HG02943 (cell line): ENCODE data around the gene GPR65.
"Not testable (repeated sequence)": the region's sequence is repeated elsewhere in the genome, so short reads cannot be mapped to it uniquely, and the experiment has no call there.

Experiments used
- ATAC-seq: cut with Tn5 transposase; IDR thresholded peaks from one replicate; pipeline ENCODE4 v1.9.1; 2021; ENCODE audit warnings: mild to moderate bottlenecking, low read depth, moderate library complexity; ENCODE audit not compliant: unreplicated experiment

The GPR65 gene

DNA sequence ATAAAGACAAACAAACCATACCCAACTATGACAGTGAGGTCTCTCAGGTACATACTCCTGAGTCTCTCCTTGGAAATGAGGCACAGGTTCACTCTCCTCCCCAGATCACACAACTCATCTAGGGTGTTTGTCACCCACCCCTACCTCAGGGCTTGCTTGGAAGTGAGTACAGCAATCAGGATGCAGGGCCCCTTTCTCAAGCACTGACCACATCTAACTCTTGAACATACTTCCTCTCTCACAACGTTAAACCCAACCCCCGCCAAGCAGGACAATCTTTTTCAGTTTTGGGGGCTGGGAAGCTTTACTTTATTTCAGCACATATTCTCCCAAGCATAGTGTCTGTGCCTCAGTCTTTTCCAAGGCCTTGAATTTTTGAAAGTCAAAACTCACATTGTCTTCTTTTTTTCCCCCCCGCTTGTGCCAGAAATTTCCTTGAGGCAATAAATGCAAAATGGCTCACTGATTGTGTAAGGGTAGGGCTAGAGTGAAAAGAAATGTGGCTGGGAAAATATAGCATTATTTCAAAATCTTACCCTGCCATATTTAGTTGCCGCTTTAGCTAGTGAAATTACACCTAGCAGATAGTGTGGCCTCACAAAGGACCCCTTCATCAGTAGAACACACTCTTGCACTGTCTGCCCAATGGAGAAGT, 2.4 kb upstream of the GPR65 start:
- no peak for ATAC-seq

DNA sequence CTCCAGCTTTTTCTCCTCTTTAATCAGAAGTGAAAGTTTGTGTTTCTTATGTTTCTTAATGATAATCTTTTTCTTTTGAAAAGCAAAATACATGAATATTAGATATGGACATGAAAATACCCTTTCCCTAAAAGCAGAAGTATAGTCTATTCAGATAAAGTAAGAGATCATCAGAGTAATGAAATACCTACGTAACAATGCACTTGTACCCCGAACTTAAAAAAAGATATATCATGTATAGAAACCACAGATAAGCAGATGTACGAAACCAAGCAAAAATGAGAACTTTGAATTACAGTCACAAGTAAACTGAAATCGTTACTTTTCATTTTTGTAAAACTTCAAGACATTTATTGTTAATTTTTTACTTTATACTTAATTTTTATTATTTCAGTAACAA, 1.5 kb upstream of the GPR65 start:
- no peak for ATAC-seq

DNA sequence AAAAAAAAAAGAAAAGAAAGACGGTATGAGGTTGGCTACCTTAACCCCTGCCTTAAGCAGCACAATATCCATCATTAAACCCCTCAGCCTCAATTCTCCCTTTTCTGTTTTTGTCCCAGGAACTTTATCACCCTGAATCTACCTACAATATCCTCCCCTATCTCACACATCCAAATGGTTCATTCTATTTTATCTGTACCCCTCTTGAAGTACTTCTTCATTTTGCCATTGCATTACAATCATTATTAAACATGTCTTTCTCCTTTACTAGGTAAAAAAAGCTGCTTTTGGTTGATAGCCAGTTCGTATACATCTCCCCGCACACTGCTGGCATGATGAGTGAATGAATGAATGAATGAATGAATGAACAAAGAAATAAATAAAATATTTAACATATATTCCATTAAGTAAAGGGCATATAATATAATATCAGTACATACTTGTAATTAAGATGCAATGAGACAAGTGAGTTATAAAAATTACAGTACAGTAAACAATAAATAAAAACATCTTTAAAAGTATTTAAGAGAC, 364 bp upstream of the GPR65 start:
- ATAC-seq: no peak

DNA sequence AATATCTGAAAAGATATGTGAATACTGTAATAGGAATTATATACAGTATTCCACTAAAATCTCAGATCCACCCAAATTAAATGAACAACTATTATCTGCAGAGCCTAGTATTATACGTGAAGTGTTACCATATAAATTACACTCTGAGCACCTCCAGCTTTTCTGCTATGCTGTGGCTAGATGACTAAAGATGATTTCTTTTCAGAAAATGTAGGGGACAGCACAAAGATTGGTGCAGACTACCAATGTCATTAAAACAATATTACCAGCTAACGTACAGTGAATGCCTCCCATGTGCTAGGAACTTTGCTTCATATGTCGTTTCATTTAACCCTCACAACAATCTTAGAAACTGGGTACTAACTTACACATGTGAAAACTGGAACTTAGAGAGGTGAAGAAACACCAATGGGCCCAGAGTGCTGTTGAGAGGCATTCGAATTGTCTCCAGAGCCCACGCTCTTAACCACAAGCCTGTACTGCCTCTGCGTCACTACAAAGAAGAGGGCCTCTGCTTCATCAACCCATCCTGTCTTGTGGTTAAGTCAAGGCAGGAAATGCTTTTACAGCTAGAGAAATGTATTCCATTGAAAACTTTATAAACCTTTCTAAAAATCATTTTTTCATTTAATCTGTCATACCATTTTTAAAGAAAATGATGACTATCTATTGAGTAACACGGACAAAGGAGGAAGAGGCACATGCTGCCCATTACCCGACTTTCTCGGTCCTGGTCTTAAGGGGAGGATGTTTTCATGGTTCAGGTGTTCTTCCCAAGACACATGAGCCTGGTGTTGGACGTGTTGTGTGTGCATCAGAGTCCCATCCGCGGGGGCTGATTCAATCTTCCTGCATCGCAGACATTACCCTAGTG, 1.3 kb downstream of the GPR65 start:
- peak; percentile 89 for ATAC-seq

DNA sequence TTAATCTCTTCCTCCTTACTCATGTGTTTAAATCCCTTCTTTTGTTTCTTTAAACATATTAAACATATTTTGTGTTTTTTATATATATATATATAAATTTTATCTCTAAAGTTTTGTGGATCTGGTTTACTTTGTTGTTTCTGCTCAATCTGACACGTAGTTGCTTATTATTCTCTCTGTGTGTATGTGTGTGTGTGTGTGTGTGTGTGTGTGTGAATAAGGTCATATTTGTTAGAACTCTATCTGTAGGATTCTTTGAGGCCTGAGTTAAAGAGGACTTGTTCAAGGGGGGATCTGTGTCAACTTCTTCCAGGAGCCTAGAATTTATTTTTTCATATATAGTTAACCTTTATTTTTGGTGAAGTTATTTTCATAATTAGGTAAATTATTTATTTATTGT, 2.7 kb downstream of the GPR65 start:
- ATAC-seq: no peak

DNA sequence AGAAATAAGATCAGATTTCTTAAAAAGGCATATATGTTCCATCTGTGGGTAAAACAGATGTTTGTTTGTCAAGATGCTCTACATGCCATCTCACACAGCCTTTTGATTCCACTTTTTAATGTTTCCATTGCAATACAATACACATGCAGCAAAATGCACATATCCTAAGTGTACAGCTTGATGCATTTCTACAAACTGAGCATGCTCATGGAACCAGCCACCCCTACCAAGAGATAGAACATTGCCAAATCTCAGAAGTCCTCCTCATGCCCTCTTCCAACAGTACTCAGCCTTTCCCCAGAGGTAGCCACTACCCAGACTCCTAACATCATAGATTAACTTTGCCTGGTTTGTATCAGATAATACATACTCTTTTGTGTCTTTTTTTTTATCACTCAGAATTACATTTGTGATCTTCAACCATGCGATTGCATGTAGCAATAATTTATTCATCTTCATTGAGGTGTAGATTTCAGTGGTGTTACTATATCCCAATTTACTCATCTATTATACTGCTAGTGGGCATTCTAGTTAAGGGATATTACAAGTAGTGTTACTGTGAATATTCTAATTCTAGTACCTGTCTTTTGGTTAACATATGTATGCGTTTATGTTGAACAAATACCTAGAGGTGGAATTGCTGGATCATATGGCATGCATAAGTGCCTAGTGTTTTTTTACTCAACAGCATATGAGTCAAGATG, 3.3 kb downstream of the GPR65 start:
- no peak for ATAC-seq

DNA sequence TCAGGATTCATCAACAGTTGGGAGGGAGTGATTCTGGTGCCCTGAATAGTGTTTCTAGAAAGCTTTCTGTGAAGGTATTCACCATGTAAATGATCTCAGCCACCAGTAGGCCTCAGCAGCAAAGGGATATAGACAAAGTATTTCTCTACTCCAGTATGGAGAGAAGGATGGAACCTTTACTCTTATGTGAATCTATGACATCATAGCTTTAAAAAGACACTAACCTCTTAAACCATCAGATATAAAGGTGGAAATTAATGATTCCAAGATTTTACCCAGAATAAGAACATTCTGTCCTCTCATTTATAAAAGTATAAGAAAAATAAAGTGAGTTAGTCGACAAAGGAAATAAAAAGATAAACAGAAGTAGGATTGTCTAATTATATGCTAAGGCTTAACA, 4.6 kb downstream of the GPR65 start:
- ATAC-seq: no peak

DNA sequence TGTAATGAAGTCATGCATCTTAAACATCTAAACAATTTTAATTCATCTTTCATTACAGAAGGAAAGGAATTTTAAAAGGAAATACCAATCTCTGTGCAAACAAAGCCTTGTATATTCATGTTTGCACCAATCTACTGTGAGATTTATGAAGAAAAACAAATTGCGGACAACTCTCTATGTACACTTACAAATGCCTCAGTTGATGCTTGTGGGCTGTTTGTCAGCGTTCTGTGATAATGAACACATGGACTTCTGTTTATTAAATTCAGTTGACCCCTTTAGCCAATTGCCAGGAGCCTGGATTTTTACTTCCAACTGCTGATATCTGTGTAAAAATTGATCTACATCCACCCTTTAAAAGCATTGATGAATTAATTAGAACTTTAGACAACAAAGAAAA, 5.4 kb downstream of the GPR65 start:
- ATAC-seq: no peak

DNA sequence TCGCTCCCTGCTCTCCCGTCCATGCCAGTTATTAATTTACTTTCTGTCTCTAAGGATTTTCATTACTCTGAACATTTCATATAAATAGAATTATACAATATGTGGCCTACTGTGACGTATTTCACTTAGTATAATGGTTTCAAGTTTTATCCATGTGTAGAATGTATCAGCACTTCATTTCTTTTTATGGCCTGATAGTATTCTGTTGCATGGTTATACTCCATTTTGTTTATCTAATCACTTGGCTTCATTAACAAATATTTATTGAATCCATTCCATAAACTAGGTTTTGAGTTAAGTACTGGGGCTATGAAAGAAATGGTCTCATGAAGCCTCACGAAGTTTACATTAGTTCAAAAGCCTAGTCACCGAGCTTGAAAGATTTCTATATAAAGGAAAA, 7.6 kb downstream of the GPR65 start:
- ATAC-seq: no peak

DNA sequence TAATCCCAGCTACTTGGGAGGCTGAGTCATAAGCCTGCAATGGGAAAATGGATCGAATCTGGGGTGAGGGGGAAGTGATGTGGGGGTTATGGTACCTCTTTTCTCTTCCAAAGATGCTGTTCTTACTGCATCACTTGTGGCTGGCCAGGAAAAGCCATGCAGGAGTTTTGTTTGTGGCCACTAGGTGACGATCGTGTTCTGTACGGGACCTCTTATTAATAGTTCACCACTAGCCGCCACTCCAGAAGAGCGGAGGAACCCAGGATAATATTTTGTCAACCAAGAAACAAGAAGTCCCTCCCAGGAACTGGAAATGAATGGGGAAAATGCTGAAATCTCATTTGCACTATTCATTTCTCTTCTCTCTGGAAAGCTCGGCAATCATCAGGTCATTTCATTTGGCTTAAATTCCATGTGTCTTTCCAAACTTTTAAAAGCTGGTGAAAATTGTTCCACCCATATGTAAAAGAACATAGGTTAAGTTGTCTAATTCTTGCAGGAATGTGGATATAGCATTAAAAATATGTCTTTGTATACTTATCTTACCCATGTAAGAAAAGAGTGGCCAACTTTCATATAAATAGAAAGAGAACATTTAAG, 8.9 kb downstream of the GPR65 start:
- peak; percentile 97 for ATAC-seq

DNA sequence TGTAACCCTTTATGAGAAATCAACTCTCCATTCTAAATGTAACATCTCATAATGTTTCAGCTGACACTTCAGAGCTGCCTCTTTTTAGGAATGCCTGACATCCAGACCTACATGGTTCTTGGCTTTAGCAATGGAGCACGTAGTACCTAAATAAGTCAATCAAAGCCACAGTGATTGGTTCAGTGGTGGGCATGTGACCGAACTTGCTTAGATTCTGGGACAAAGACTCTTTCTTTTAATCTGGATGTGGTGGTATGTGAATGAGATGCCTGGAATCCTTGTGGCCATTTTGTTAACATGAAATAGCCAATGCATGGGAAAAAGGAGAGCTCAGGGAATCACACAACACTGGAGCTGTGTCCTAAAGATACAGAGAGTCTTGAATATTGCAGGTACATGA, 11.8 kb downstream of the GPR65 start:
- no peak for ATAC-seq

DNA sequence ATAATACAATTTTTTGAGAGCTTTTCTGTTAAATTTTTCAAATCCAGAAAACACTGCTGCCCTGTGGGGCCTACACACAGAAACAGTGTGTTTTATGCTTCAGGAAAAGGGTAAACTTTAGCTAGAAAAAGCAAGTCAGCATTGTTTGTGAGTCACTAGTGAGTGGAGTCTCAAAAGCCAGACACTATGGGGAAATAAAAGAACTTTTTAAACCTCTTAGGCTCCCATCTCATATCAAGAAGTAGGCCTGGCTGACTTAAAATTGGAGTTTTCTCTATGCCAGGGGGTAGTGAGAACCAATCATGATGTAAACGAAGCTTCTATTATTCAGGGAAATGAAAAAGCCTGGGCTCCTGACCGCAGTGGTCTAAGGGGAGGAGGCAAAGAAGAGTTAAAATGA, 12.6 kb downstream of the GPR65 start:
- ATAC-seq: no peak

DNA sequence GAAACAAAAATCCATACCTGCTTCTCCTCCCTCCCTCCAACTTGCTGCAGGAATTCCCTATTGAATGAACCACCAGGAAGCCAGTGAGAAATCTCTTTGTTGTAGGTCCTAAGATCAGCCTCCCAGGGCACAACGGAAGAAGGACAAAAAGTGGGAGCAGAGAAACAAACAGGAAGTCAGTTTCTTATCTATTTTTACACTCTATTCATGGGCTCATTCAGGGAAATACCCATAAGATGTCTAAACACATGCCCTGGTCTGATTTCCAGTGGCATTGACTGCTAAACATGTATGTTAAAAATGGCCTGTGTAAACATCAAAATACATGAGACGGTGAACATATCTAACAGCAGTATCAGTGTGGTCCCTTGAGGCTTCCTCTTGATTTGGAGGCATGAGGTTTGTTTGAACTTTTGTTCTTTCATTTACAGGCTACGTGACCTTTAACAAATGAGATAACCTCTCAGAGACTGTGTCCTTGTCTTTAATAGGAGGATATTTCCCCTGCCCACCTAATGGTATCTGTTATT, 18.8 kb downstream of the GPR65 start:
- no peak for ATAC-seq

DNA sequence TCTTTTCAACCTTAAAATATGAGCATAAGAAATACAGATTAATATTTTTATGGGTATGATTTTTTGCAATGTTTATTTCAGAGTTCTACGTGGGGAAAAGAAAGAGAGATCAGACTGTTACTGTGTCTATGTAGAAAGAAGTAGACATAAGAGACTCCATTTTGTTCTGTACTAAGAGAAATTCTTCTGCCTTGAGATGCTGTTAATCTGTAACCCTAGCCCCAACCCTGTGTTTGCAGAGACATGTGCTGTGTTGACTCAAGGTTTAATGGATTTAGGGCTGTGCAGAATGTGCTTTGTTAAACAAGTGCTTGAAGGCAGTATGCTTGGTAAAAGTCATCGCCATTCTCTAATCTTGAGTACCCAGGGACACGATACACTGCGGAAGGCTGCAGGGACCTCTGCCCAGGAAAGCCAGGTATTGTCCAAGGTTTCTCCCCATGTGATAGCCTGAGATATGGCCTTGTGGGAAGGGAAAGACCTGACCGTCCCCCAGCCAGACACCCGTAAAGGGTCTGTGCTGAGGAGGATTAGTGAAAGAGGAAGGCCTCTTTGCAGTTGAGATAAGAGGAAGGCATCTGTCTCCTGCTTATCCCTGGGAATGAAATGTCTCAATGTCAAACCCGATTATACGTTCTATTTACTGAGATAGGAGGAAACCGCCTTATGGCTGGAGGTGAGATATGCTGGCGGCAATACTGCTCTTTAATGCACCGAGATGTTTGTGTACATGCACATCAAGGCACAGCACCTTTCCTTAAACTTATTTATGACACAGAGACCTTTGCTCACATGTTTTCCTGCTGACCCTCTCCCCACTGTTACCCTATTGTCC, 19.5 kb downstream of the GPR65 start:
- ATAC-seq: not testable (repeated sequence)

DNA sequence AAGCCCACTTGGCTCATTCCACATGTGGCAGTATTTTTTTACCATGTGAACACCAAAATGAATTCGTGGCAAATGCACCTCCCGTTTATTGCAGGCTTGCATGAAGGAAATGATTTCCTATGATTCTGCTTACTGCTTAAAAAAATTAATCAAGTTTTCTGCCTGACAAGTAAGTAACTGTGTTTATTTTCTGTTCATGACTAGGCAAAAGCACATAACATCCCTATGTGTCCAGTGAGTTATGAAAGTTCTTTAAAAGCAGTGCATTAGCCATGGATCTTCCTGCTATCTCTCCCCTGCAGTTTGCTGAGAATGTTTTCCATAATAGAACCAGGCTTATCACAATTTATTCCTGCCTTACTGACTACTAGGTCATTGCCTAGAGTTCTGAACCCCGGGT, 20.4 kb downstream of the GPR65 start:
- ATAC-seq: no peak

DNA sequence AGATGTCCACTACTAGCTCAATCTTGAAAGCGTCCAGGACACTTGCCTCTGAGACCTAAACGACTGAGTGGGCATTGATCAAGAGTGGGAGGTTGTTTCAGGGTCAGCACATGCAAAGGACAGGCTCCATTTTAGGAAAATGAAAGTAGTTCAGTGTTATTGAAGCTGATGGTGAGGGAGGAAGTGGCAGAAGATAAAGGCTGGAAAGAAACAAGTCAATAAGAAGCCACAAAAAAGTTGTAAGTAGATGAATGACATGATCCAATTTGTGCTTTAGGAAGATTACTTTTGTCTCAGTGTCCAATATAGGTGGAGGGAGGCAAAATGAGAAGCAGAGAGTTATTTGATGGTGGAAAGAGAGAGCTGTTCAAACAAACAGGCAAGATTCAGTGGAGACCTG, 22.0 kb downstream of the GPR65 start:
- ATAC-seq: no peak

DNA sequence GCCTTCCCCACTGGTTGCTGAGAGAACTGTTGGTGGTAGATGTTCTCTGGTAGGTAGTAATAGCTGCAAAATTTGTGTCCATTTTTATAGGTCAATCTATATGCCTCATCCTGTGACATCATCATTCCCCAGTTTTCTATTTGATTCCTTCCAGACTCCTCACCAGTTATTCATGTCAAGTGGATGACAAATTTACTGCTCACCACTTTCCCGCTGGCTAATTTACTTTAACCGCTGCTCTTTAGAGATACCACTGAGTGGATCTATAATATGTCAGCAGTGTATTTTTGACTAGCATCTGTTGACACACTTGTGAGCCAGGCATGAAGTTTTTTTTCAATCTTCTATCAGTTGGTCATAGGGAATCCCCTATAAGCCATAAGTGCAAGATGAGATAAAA, 24.6 kb downstream of the GPR65 start:
- no peak for ATAC-seq

DNA sequence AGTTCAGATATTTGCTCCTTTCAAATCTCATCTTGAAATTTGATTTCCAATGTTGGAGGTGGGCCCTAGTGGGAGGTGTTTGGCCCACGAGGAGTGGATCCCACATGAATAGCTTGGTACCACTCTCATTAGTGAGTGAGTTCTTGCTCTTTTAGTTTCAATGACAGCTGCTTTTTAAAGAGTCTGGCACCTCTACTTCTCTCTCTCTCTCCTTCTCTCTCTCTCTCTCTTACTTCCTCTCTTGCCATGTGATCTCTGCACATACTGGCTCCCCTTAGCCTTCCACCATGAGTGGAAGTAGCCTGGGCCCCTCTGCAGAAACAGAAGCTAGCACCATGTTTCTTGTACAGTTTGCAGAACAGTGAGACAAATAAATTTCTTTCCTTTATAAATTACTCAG, 25.1 kb downstream of the GPR65 start:
- ATAC-seq: no peak

DNA sequence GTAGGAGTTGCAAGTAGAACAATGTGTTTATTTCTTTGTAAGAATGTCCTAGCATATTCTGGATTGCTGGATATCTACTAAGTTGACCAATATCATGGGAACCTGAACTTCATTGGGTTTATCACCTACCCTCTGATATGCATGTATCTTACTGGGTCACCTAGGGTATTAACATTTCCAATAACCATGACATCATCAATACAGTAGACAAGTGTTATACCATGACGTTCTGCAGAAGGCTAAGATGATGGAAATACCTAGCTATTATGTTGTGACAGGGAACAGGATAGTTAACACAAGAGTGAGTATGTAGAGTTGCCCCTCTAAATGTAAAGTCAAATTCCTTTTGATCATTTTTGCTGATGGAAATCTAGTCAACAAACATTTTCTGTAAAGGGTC, 26.0 kb downstream of the GPR65 start:
- no peak for ATAC-seq

DNA sequence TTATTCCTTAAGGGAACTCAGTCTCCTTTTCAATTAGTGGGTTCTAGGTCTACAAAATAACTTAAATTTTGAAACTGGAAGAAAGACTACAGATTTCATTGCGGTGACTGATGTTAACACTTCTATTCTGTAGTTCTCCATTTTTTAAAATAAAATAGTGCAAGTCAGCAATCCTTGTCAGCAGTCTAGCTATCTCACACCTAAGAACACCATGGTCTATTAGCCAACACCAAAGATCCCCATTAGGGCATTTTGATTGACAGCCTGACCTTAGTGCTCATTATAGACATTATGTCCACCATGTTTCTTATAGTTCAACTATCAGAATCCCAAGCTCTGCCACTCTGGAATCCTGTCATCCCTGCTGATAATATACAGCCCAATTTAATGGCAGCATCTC, 27.4 kb downstream of the GPR65 start:
- no peak for ATAC-seq
